OCI-LY3 (cell line): ENCODE measurements around the gene LTBP2.

ENCODE experiments used
- CTCF ChIP-seq: fragments of 200-600, 300-600 bp; sonication (generic); IDR thresholded peaks from 2 replicates; pipeline ENCODE4 v1.5.1; 2014; ENCODE audit warnings: antibody characterized with exemption, low read length, low read depth
- EZH2phosphoT487 ChIP-seq: fragments of 200-600 bp; shearing (Covaris generic); IDR thresholded peaks from 2 replicates; pipeline ENCODE4 v1.6.1; 2018; ENCODE audit warnings: antibody characterized with exemption, mixed run types, low read depth

GRCh38 chr14:74611650-74612349 lies at the start of gene LTBP2:
- TF ChIP-seq CTCF = no peak
- no peak for TF ChIP-seq EZH2phosphoT487
